AG04450 (cell line): ENCODE data around the gene LBH. TPM values are rescaled to one million over a fixed set of nuclear protein-coding genes. Genes with fewer than 3 reads are reported as not detected.

Experiments
- CTCF ChIA-PET: fragments of 300-600, 350-600 bp; formaldehyde crosslinking; extraction: SDS; loops from one replicate; lab custom pipeline; 2022; ENCODE audit warnings: antibody characterized with exemption, inconsistent platforms; lab: Charles Lee
- POLR2A ChIA-PET: fragments of 350-600 bp; formaldehyde crosslinking; extraction: SDS; loops from one replicate; lab custom pipeline; 2021; ENCODE audit warnings: antibody characterized with exemption, inconsistent platforms; lab: Yijun Ruan, JAX
- DNase-seq: peaks from one replicate; pipeline ENCODE4 v3.0.0-alpha.2; 2011; ENCODE audit warnings: low read depth, low spot score
- H3K27ac ChIP-seq: one replicate; pipeline ENCODE4 v1.5.1; 2012; ENCODE audit warnings: low read depth, low read length, control low read depth
- H3K27me3 ChIP-seq: one replicate; pipeline ENCODE4 v1.6.0; 2012; ENCODE audit warnings: low read length; ENCODE audit not compliant: control insufficient read depth, insufficient read depth
- H3K4me3 ChIP-seq: 2 replicates; pipeline ENCODE4 v1.5.1; 2011; ENCODE audit warnings: mild to moderate bottlenecking, low read depth, low read length, control low read depth
- H3K9me3 ChIP-seq: 2 replicates; pipeline ENCODE4 v1.5.1; 2012; ENCODE audit warnings: low read length; ENCODE audit not compliant: control insufficient read depth, insufficient read depth
- polyA plus RNA-seq: library from polyadenylated mRNA; depleted of rRNA; stranded (reverse); fragments of >200 nt; gene quantifications from 2 replicates; pipeline ENCODE4 v1.2.3, GENCODE V29; 2011
- TF ChIP-seq, protein P1 (sequence below): IDR thresholded peaks from 2 replicates; pipeline ENCODE4 v1.5.1; 2011; ENCODE audit warnings: low read depth, low read length, control low read depth, inconsistent platforms

The LBH gene
- polyA plus RNA-seq, 1 experiment, result 381 TPM

DNA sequence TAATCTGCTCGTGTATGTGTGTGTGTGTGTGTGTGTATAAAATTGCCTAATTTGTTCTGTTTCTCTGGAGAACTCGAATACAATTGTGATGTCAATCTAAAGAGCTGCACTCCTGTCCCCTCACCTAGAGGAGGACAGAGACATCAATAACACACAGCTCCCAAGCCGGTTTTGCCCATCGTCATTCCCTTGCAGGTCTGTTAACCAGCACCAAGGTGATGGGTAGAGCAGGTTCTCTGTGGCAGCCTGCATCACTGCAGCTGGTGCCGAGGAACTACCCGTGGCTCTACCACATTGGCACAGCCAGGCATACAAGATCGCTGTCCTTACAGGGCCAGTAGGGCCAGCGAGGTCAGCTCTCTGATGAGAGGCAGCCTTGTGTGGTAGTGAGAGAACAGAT lies 41.0 kb downstream of the LBH start:
- Histone ChIP-seq H3K4me3 (no peak overlapping the region), H3K27ac (no peak overlapping the region), H3K9me3 (no peaks in the 10 kb centered on the region), H3K27me3 (no peaks in the 10 kb centered on the region)
- CTCF ChIA-PET, result interaction anchor here (0.5 to 1.3 kb wide), 3 partner anchors 33 to 442 kb away, joined by 3 to 7 read pairs (median 6); no protein-coding TSS in a partner anchor
- TF ChIP-seq, protein P1, sequence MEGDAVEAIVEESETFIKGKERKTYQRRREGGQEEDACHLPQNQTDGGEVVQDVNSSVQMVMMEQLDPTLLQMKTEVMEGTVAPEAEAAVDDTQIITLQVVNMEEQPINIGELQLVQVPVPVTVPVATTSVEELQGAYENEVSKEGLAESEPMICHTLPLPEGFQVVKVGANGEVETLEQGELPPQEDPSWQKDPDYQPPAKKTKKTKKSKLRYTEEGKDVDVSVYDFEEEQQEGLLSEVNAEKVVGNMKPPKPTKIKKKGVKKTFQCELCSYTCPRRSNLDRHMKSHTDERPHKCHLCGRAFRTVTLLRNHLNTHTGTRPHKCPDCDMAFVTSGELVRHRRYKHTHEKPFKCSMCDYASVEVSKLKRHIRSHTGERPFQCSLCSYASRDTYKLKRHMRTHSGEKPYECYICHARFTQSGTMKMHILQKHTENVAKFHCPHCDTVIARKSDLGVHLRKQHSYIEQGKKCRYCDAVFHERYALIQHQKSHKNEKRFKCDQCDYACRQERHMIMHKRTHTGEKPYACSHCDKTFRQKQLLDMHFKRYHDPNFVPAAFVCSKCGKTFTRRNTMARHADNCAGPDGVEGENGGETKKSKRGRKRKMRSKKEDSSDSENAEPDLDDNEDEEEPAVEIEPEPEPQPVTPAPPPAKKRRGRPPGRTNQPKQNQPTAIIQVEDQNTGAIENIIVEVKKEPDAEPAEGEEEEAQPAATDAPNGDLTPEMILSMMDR, result no peak
- DNase-seq, result no peak
- POLR2A ChIA-PET, result interaction anchor here (0.6 to 2.2 kb wide), 5 partner anchors 21 to 88 kb away, joined by 4 to 9 read pairs (median 6); partner anchors contain the start of gene LBH

DNA sequence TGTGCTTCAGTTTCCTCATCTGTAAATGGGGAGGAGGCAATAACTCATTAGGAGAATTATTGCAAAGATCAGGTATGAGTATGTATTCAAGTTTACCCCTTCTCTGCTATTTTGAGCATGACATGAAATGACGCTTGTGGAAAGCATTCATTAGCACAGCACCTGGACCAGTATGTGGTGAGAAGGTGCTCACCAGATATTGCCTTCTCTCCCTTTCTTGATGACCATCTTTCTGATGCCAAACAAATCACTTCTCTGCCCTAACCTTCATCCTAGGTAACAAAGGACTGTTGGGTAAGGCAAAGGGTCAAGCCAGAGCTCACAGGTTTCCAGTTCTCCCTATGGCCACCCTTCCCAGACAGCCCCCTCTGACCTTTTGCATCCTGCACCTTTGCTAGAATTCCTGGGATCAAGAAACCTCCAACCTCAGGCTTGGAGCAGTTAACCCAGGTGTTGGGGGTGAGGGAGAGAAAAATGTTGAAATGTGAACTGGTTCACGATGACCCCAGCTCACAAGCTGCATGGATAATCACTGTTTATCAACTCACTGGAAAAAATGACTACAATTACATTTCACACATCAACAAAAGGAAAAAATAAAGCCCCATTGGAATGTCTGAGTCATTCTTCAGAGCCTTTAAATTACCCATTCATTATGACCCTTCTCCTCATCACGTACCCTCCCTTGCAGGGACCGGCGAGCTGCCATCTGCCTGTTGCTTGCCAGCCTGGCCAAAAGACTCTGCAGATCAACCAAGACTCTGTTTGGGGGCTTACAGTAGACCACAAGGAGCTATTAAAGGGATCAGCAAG lies 41.6 kb downstream of the LBH start:
- Histone ChIP-seq H3K4me3 (no peak overlapping the region), H3K27ac (peak overlapping the region; percentile 75), H3K27me3 (no peaks in the 10 kb centered on the region), H3K9me3 (no peaks in the 10 kb centered on the region)
- peak; percentile 38 for DNase-seq
- ChIA-PET POLR2A (interaction anchor here (0.6 to 2.2 kb wide), 9 partner anchors 9 to 1863 kb away, joined by 3 to 9 read pairs (median 5); partner anchors contain the start of gene LBH), CTCF (interaction anchor here (0.9 to 1.6 kb wide), 3 partner anchors 108 to 439 kb away, joined by 3 to 7 read pairs (median 6); no protein-coding TSS in a partner anchor)
- TF ChIP-seq, protein P1, result no peak

DNA sequence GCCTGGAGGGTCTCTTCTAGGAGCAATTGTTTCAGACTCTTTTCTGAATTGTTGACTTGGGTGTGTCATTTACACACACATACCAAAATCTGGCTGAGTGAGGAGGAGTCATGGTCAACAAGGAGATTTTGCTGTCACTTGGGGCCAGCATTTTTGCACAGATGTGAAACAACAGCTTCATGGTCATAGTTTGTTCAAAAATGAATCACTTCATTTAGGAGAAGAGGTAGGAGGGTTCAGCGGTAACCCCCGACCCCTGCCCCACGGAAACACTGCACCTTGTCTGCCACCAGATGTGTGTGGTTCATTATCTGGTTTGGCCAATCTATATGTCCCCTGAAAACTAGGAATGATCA lies 42.2 kb downstream of the LBH start:
- no peak overlapping the region for H3K4me3 ChIP-seq
- CTCF ChIA-PET, result interaction anchor here (0.9 to 1.6 kb wide), 3 partner anchors 109 to 438 kb away, joined by 3 to 7 read pairs (median 3); no protein-coding TSS in a partner anchor
- POLR2A ChIA-PET, result interaction anchor here (1.0 to 2.2 kb wide), 7 partner anchors 9 to 42 kb away, joined by 3 to 9 read pairs (median 6); partner anchors contain the start of gene LBH
- H3K27ac ChIP-seq, result peak overlapping the region; percentile 75
- DNase-seq, result no peak
- no peaks in the 10 kb centered on the region for H3K9me3 ChIP-seq
- TF ChIP-seq, protein P1, result no peak
- H3K27me3 ChIP-seq, result no peaks in the 10 kb centered on the region

DNA sequence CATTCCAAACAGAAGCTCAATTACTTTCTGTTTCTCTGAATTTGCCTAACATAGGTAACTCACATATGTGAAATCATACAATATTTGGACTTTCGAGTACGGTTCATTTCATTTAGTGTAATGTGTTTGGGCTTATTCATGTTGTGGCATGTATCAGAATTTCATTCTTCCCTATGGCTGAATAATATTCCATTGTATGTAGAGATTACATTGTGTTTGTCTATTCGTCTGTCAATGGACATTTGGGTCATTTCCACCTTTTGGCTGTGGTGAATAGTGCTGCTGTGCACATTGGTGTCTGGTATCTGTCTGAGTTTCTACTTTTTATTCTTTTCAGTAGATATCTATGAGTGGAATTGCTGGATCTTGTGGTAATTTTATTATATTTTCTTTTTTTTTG lies 43.9 kb downstream of the LBH start:
- POLR2A ChIA-PET, result interaction anchor here (1.0 to 1.7 kb wide), 4 partner anchors 9 to 44 kb away, joined by 3 to 14 read pairs (median 10); partner anchors contain the start of gene LBH
- DNase-seq, result no peak
- CTCF ChIA-PET, result interaction anchor here (0.8 to 1.7 kb wide), 3 partner anchors 30 to 436 kb away, joined by 3 to 6 read pairs (median 4); no protein-coding TSS in a partner anchor
- Histone ChIP-seq H3K27ac (no peak overlapping the region), H3K9me3 (no peaks in the 10 kb centered on the region), H3K27me3 (no peaks in the 10 kb centered on the region), H3K4me3 (no peak overlapping the region)
- TF ChIP-seq, protein P1, result no peak
